ENCODE data around the gene ANTXR2. TPM values are rescaled to one million over a fixed set of nuclear protein-coding genes. Genes with fewer than 3 reads are reported as not detected.
A peak's percentile ranks its signal among the peaks of the same experiment; 100 is the strongest.

Gene ANTXR2
- total and polyA plus RNA-seq, 9 of the 15 experiments (the other 6 are each of a cell fraction or from before 2014, with no cell fraction given): 10.1 to 83.8 (median 60.3) TPM

DNA sequence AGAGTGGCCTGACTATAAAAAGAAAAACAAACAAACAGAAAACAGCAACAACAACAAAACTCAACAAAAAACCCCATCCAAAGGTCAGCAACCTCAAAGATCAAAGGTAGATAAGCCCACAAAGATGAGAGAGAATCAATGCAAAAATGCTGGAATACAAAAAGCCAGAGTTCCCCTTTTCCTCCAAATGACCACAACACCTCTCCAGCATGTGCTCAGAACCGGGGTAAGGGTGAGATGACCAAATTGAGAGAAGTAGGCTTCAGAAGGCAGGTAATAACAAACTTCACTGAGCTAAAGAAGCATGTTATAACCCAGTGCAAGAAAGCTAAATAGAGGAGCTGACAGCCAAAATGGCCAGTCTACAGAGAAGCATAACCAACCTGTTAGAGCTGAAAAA is 43.5 kb upstream of the ANTXR2 start:
- no peaks in the 10 kb centered on the region for H3K9me3 ChIP-seq (replicated peaks; ENCODE audit: control insufficient read depth, insufficient read depth, low read depth, low read length)
- H3K4me1 ChIP-seq (replicated peaks in 1 of 2; ENCODE audit: control insufficient read depth in 2 of 2, insufficient read depth in 2 of 2, low read length in 2 of 2): peaks cover 17 to 31% of the 10 kb centered on the region in 2 experiments
- DNase-seq (ENCODE audit: extremely low read depth in 1 of 4, low spot score in 3 of 4): no peak
- CTCF ChIA-PET (ENCODE audit: low intra/inter-chr PET ratio): no interaction called here
- in situ Hi-C loops (cut with MboI): no loop called here
- TF ChIP-seq ZEB2 (IDR thresholded peaks at IDR 0.05): peak; percentile 54; the same call in 1 of the 2 replicates
- TF ChIP-seq, protein P1, sequence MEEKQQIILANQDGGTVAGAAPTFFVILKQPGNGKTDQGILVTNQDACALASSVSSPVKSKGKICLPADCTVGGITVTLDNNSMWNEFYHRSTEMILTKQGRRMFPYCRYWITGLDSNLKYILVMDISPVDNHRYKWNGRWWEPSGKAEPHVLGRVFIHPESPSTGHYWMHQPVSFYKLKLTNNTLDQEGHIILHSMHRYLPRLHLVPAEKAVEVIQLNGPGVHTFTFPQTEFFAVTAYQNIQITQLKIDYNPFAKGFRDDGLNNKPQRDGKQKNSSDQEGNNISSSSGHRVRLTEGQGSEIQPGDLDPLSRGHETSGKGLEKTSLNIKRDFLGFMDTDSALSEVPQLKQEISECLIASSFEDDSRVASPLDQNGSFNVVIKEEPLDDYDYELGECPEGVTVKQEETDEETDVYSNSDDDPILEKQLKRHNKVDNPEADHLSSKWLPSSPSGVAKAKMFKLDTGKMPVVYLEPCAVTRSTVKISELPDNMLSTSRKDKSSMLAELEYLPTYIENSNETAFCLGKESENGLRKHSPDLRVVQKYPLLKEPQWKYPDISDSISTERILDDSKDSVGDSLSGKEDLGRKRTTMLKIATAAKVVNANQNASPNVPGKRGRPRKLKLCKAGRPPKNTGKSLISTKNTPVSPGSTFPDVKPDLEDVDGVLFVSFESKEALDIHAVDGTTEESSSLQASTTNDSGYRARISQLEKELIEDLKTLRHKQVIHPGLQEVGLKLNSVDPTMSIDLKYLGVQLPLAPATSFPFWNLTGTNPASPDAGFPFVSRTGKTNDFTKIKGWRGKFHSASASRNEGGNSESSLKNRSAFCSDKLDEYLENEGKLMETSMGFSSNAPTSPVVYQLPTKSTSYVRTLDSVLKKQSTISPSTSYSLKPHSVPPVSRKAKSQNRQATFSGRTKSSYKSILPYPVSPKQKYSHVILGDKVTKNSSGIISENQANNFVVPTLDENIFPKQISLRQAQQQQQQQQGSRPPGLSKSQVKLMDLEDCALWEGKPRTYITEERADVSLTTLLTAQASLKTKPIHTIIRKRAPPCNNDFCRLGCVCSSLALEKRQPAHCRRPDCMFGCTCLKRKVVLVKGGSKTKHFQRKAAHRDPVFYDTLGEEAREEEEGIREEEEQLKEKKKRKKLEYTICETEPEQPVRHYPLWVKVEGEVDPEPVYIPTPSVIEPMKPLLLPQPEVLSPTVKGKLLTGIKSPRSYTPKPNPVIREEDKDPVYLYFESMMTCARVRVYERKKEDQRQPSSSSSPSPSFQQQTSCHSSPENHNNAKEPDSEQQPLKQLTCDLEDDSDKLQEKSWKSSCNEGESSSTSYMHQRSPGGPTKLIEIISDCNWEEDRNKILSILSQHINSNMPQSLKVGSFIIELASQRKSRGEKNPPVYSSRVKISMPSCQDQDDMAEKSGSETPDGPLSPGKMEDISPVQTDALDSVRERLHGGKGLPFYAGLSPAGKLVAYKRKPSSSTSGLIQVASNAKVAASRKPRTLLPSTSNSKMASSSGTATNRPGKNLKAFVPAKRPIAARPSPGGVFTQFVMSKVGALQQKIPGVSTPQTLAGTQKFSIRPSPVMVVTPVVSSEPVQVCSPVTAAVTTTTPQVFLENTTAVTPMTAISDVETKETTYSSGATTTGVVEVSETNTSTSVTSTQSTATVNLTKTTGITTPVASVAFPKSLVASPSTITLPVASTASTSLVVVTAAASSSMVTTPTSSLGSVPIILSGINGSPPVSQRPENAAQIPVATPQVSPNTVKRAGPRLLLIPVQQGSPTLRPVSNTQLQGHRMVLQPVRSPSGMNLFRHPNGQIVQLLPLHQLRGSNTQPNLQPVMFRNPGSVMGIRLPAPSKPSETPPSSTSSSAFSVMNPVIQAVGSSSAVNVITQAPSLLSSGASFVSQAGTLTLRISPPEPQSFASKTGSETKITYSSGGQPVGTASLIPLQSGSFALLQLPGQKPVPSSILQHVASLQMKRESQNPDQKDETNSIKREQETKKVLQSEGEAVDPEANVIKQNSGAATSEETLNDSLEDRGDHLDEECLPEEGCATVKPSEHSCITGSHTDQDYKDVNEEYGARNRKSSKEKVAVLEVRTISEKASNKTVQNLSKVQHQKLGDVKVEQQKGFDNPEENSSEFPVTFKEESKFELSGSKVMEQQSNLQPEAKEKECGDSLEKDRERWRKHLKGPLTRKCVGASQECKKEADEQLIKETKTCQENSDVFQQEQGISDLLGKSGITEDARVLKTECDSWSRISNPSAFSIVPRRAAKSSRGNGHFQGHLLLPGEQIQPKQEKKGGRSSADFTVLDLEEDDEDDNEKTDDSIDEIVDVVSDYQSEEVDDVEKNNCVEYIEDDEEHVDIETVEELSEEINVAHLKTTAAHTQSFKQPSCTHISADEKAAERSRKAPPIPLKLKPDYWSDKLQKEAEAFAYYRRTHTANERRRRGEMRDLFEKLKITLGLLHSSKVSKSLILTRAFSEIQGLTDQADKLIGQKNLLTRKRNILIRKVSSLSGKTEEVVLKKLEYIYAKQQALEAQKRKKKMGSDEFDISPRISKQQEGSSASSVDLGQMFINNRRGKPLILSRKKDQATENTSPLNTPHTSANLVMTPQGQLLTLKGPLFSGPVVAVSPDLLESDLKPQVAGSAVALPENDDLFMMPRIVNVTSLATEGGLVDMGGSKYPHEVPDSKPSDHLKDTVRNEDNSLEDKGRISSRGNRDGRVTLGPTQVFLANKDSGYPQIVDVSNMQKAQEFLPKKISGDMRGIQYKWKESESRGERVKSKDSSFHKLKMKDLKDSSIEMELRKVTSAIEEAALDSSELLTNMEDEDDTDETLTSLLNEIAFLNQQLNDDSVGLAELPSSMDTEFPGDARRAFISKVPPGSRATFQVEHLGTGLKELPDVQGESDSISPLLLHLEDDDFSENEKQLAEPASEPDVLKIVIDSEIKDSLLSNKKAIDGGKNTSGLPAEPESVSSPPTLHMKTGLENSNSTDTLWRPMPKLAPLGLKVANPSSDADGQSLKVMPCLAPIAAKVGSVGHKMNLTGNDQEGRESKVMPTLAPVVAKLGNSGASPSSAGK (IDR thresholded peaks at IDR 0.05): peak; percentile 61; the same call in 1 of the 2 replicates
- peak; percentile 72 for TF ChIP-seq L3MBTL2 (IDR thresholded peaks at IDR 0.05)
- TF ChIP-seq KLF1 (tag; IDR thresholded peaks at IDR 0.05): no peak
- TF ChIP-seq, protein P2, sequence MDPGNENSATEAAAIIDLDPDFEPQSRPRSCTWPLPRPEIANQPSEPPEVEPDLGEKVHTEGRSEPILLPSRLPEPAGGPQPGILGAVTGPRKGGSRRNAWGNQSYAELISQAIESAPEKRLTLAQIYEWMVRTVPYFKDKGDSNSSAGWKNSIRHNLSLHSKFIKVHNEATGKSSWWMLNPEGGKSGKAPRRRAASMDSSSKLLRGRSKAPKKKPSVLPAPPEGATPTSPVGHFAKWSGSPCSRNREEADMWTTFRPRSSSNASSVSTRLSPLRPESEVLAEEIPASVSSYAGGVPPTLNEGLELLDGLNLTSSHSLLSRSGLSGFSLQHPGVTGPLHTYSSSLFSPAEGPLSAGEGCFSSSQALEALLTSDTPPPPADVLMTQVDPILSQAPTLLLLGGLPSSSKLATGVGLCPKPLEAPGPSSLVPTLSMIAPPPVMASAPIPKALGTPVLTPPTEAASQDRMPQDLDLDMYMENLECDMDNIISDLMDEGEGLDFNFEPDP (CRISPR knock-in tag; IDR thresholded peaks at IDR 0.05): no peak
- TF ChIP-seq SPI1 (IDR thresholded peaks at IDR 0.05; ENCODE audit: borderline replicate concordance, low read depth, low read length): peak; percentile 61
- no peak for TF ChIP-seq E2F3 (CRISPR knock-in tag; IDR thresholded peaks at IDR 0.05)
- intact Hi-C loops (cut with micrococcal nuclease): no loop called here
- H3K27ac ChIP-seq (ENCODE audit: extremely low read depth, low read depth, low read length): no peak overlapping the region
- WGBS (ENCODE audit: insufficient coverage, low coverage, missing lambda C conversion rate): 64% methylated on average over 1 of the region's 1 CpG
- H4K20me1 ChIP-seq (replicated peaks; ENCODE audit: control insufficient read depth, insufficient read depth, low read length): no peaks in the 10 kb centered on the region
- no peaks in the 10 kb centered on the region for H3K27me3 ChIP-seq (ENCODE audit: control insufficient read depth in 2 of 2, insufficient read depth in 2 of 2, low read length in 2 of 2)
- H3K9me1 ChIP-seq (ENCODE audit: control insufficient read depth, insufficient read depth, low read length): no peaks in the 10 kb centered on the region
- FAIRE-seq: no peak
- peak overlapping the region; percentile 54 for H2AFZ ChIP-seq (ENCODE audit: low read depth, low read length)
- no peak overlapping the region for H3K4me3 ChIP-seq
- H3K4me2 ChIP-seq (ENCODE audit: insufficient read depth, low read length): no peak overlapping the region
- H3K9ac ChIP-seq (ENCODE audit: insufficient read depth in 1 of 2, low read depth in 2 of 2, low read length in 2 of 2): no peak overlapping the region
- no peak for ATAC-seq
- no TSS peak for BruUV-seq (replicated peaks)
- POLR2A ChIA-PET: no interaction called here
- H3K79me2 ChIP-seq (ENCODE audit: control insufficient read depth, insufficient read depth, low read length): peaks cover 3% of the 10 kb centered on the region; the same call in 1 of the 3 replicates
- no peaks in the 10 kb centered on the region for H3K36me3 ChIP-seq (ENCODE audit: control insufficient read depth, insufficient read depth, low read length)

Data from K562 (cell line).